HG03280 (cell line): Measurements from ENCODE around the gene LINGO3.

ENCODE experiments used
- ATAC-seq: cut with Tn5 transposase; IDR thresholded peaks from one replicate; pipeline ENCODE4 v1.9.1; 2021; ENCODE audit warnings: mild to moderate bottlenecking, moderate library complexity; ENCODE audit not compliant: unreplicated experiment

Gene LINGO3

GRCh38 chr19:2340496-2341243, 32.7 kb upstream of the LINGO3 start:
- ATAC-seq: no peak

- ATAC-seq: no peak
Observed at GRCh38 chr19:2339644-2340310, 31.8 kb upstream of the LINGO3 start.

- no peak for ATAC-seq
Observed at GRCh38 chr19:2338751-2339643, 31.0 kb upstream of the LINGO3 start.

GRCh38 chr19:2338055-2338615, 30.2 kb upstream of the LINGO3 start:
- ATAC-seq: no peak

GRCh38 chr19:2337329-2337707, 29.4 kb upstream of the LINGO3 start:
- ATAC-seq: no peak

- ATAC-seq: no peak
Observed at GRCh38 chr19:2336528-2337328, 28.8 kb upstream of the LINGO3 start.

GRCh38 chr19:2335848-2336247, 27.9 kb upstream of the LINGO3 start:
- ATAC-seq: no peak

GRCh38 chr19:2334986-2335846, 27.3 kb upstream of the LINGO3 start:
- ATAC-seq: no peak

- no peak for ATAC-seq
Observed at GRCh38 chr19:2334426-2334825, 26.5 kb upstream of the LINGO3 start.

GRCh38 chr19:2333807-2334211, 25.9 kb upstream of the LINGO3 start:
- ATAC-seq: no peak

- no peak for ATAC-seq
Observed at GRCh38 chr19:2333027-2333806, 25.3 kb upstream of the LINGO3 start.

GRCh38 chr19:2332341-2333026, 24.5 kb upstream of the LINGO3 start:
- ATAC-seq: no peak

- no peak for ATAC-seq
Observed at GRCh38 chr19:2331601-2332246, 23.8 kb upstream of the LINGO3 start.

GRCh38 chr19:2330632-2331284, 22.8 kb upstream of the LINGO3 start:
- no peak for ATAC-seq

- no peak for ATAC-seq
Observed at GRCh38 chr19:2330255-2330631, 22.3 kb upstream of the LINGO3 start.

GRCh38 chr19:2329501-2329916, 21.6 kb upstream of the LINGO3 start:
- ATAC-seq: no peak

GRCh38 chr19:2329149-2329478, 21.2 kb upstream of the LINGO3 start:
- ATAC-seq: no peak
